ENCODE results near the gene ATOX1. TPM values are rescaled to one million over a fixed set of nuclear protein-coding genes. Genes with fewer than 3 reads are reported as not detected.
"Not testable (repeated sequence)": the region's sequence is repeated elsewhere in the genome, so short reads cannot be mapped to it uniquely, and the experiment has no call there.

The ATOX1 gene
- total RNA-seq, 2 donors from 2014 or later: 54.6 to 62.4 TPM

DNA sequence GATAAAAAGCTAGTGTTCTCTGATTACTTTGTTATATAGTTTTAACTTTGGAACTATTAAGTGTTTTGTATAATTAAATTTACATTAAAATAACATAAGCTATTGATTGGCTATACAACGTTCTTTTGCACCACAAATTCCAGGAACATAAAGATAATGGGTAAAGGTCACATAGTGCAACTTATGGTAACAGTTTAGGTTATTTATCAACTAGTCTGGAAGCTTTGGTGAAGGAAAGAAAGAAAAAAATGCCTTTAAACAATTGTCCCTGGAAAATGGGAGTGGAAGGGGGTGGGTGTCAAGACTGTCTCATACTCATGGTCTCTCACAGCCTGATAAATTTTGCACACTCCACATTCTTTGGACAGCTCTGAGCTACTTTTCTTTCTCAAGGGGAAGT, 54.7 kb downstream of the ATOX1 start:
- Histone ChIP-seq H3K9me3 (no peaks in the 10 kb centered on the region), H3K4me3 (no peak overlapping the region), H3K27ac (no peak overlapping the region), H3K27me3 (no peaks in the 10 kb centered on the region), H3K4me1 (no peaks in the 10 kb centered on the region), H3K36me3 (no peaks in the 10 kb centered on the region), H3K9ac (ENCODE audit: low read depth in 2 of 2, low read length in 2 of 2) (no peak overlapping the region)
- DNase-seq: no peak
- intact Hi-C loops (cut with DNase I): no loop called here
- TF ChIP-seq, protein P1, sequence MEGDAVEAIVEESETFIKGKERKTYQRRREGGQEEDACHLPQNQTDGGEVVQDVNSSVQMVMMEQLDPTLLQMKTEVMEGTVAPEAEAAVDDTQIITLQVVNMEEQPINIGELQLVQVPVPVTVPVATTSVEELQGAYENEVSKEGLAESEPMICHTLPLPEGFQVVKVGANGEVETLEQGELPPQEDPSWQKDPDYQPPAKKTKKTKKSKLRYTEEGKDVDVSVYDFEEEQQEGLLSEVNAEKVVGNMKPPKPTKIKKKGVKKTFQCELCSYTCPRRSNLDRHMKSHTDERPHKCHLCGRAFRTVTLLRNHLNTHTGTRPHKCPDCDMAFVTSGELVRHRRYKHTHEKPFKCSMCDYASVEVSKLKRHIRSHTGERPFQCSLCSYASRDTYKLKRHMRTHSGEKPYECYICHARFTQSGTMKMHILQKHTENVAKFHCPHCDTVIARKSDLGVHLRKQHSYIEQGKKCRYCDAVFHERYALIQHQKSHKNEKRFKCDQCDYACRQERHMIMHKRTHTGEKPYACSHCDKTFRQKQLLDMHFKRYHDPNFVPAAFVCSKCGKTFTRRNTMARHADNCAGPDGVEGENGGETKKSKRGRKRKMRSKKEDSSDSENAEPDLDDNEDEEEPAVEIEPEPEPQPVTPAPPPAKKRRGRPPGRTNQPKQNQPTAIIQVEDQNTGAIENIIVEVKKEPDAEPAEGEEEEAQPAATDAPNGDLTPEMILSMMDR (IDR thresholded peaks at IDR 0.05): no peak

DNA sequence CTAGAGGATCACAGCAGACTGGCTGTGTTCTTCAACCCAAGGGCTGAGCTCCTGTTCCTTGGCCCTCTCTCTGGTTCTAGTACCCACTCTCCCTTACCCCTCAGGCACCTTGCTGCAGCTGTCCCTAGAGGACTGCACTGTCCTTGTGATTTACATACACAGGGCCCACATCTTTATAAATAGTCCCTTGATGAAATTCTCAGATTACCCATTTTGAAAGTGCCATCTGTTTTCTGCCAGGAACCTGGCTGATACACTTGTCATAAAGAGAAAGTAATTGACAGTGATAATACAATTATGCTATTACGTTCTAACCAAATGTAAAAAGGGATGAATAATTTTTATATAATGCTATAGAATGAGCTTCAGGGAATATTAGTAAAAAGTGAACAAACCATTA, 55.2 kb downstream of the ATOX1 start:
- DNase-seq: no peak
- H3K27ac ChIP-seq: no peak overlapping the region
- no peak overlapping the region for H3K9ac ChIP-seq (ENCODE audit: low read depth in 2 of 2, low read length in 2 of 2)
- TF ChIP-seq, protein P1 (IDR thresholded peaks at IDR 0.05): no peak
- H3K36me3 ChIP-seq: no peaks in the 10 kb centered on the region
- no peaks in the 10 kb centered on the region for H3K4me1 ChIP-seq
- no peak overlapping the region for H3K4me3 ChIP-seq
- H3K9me3 ChIP-seq: no peaks in the 10 kb centered on the region
- intact Hi-C loops (cut with DNase I): no loop called here
- H3K27me3 ChIP-seq: no peaks in the 10 kb centered on the region

DNA sequence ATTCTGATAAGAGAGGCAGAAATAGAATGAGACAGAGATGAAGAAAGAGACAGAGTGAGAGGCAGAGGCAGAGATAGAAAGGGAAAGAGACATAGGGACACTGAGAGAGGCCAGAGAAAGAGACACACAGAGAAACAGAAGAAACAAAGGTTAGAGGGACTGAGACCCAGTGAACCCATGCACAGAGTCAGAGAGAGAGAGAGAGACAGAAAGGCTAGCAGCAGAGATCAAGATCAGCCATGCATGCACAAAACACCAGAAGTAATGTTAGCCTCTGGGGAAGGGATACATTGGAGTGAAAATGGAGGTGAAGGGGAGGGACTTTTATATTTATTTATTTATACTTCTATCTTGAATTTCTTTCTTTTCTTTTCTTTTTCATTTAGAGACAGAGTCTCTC, 57.6 kb downstream of the ATOX1 start:
- DNase-seq: no peak
- TF ChIP-seq, protein P1 (IDR thresholded peaks at IDR 0.05): no peak
- intact Hi-C loops (cut with DNase I): no loop called here
- Histone ChIP-seq H3K9me3 (no peaks in the 10 kb centered on the region), H3K9ac (ENCODE audit: low read depth in 2 of 2, low read length in 2 of 2) (no peak overlapping the region), H3K4me3 (no peak overlapping the region), H3K27me3 (no peaks in the 10 kb centered on the region), H3K36me3 (no peaks in the 10 kb centered on the region), H3K27ac (no peak overlapping the region), H3K4me1 (no peaks in the 10 kb centered on the region)

DNA sequence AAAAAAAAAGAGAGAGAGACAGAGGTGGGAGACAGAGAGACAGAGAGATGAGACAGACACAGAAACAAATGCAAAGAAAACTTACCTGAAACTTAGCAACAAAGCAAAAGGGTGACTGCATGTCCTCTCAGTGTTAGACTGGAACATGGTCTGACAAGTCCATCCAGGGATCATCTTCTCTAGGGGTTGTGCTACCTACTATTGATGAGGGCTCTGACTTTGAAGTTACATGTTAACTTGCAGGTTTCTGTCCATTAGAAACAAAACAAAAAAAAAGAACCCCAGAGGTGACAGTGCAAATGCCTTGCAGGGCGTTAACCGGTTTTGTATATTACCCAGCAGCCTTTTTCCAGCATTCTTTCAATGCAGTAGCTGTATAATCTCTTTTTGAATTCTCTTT, 58.1 kb downstream of the ATOX1 start:
- DNase-seq: no peak
- Histone ChIP-seq H3K36me3 (no peaks in the 10 kb centered on the region), H3K9ac (ENCODE audit: low read depth in 2 of 2, low read length in 2 of 2) (no peak overlapping the region), H3K4me3 (no peak overlapping the region), H3K27me3 (no peaks in the 10 kb centered on the region), H3K9me3 (no peaks in the 10 kb centered on the region), H3K4me1 (no peaks in the 10 kb centered on the region), H3K27ac (no peak overlapping the region)
- TF ChIP-seq, protein P1 (IDR thresholded peaks at IDR 0.05): no peak
- intact Hi-C loops (cut with DNase I): no loop called here

DNA sequence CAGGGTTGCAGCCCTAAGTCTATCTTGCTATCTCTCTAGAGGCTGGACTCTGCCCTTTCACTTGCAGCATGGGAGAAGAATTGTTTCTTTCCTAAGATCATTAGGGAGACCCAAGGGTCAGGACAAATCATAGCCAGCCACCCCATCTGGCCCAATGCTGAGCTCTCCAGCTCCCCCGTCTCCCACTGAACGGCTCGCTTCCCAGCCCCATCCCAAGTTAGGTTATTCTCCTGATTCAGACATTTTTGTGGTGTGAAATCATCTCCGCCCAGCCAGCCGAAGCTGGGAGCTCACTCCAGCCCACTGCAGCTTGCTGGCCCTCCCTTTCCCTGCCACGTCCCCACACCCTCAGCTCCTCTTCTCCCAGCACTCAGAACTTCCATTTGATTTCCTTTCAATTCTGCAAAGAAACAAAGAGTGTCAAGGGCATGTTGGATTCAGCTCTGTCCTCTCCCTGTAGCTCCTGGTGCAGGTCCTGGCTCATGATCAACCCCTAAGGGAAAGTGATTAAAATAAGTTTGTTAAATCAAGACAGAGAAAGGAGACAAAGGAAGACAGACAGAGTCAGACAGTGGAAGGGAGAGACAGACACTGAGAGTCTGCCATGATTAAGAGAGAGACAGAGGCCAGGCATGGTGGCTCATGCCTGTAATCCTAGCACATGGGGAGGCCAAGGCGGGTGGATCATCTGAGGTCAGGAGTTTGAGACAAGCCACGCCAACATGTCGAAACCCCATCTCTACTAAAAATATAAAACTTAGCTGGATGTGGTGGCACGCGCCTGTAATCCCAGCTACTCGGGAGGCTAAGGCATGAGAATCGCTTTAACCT, 59.1 kb downstream of the ATOX1 start:
- TF ChIP-seq, protein P1 (IDR thresholded peaks at IDR 0.05): no peak
- Histone ChIP-seq H3K27ac (peak overlapping the region; percentile 60), H3K27me3 (no peaks in the 10 kb centered on the region), H3K36me3 (no peaks in the 10 kb centered on the region), H3K9ac (ENCODE audit: low read depth in 2 of 2, low read length in 2 of 2) (no peak overlapping the region), H3K4me3 (no peak overlapping the region), H3K4me1 (no peaks in the 10 kb centered on the region), H3K9me3 (no peaks in the 10 kb centered on the region)
- DNase-seq: peak; percentile 49
- intact Hi-C loops (cut with DNase I): no loop called here

DNA sequence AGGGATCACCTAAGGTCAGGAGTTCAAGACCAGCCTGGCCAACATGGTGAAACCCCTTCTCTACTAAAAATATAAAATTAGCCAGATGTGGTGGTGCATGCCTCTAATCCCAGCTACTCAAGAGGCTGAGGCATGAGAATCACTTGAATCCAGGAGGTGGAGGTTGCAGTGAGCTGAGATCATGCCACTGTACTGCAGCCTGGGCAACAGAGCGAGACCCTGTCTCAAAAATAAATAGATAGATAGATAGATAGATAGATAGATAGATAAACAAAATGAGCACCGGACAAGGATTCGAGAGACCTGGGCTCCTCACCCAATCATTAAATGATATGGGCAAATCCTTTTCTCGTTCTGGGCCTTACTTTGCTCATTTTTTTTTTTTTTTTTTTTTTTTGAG, 60.4 kb downstream of the ATOX1 start:
- DNase-seq; H3K36me3 ChIP-seq; H3K9me3 ChIP-seq; H3K9ac ChIP-seq (ENCODE audit: low read depth in 2 of 2, low read length in 2 of 2); H3K4me3 ChIP-seq; intact Hi-C loops (cut with DNase I); H3K27ac ChIP-seq; H3K27me3 ChIP-seq; H3K4me1 ChIP-seq: not testable (repeated sequence)

Measured in colonic mucosa (tissue), 4 donors.